ENCODE data around the gene MATN4.
"Not testable (repeated sequence)": the region's sequence is repeated elsewhere in the genome, so short reads cannot be mapped to it uniquely, and the experiment has no call there.

The MATN4 gene

GRCh38 chr20:45308117-45308778 is at the start of gene MATN4:
MATN4 (minus strand) TSS chr20:45308299; CDS start chr20:45305582, 2,717 bp downstream.
- no peak for DNase-seq

GRCh38 chr20:45355209-45356084 is 47.3 kb upstream of the MATN4 start:
- no peak for DNase-seq

- no peak for DNase-seq
Observed at GRCh38 chr20:45354423-45355208, 46.5 kb upstream of the MATN4 start.

GRCh38 chr20:45353746-45354145 is 45.6 kb upstream of the MATN4 start:
- no peak for DNase-seq

GRCh38 chr20:45352729-45353128 is 44.6 kb upstream of the MATN4 start:
- DNase-seq: no peak

DNA sequence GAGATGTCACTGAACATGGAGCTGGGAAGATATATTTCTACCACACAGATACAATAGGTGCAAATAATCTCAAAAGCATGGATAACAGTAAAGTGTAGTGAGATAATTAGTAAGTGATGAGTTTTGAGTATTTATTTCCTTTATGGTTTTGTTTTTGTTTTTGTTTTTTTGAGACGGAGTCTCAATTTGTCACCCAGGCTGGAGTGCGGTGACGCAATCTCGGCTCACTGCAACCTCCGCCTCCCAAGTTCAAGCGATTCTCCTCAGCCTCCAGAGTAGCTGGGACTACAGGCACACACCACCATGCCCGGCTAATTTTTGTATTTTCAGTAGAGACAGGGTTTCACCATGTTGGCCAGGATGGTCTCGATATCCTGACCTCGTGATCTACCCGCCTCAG is 42.7 kb upstream of the MATN4 start:
- not testable (repeated sequence) for DNase-seq

DNA sequence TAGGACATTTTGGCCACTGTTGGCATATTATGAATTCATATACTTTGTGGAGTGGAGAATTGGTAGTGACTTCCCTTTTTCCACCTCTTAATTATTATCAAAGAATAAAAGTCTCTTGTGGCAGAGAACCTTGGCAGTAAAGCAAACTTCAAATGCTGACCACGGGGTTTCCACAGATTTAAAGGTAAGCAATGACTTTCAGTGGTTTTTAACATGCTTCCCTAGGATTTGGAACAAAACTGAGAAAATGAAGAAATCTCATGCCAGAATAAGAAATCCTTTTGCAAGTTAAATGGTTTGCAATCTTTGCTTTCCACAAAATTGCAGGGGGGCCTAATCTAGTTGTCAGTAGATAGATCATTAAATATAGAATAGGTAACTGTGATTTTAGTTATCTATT is 42.1 kb upstream of the MATN4 start:
- DNase-seq: no peak

DNA sequence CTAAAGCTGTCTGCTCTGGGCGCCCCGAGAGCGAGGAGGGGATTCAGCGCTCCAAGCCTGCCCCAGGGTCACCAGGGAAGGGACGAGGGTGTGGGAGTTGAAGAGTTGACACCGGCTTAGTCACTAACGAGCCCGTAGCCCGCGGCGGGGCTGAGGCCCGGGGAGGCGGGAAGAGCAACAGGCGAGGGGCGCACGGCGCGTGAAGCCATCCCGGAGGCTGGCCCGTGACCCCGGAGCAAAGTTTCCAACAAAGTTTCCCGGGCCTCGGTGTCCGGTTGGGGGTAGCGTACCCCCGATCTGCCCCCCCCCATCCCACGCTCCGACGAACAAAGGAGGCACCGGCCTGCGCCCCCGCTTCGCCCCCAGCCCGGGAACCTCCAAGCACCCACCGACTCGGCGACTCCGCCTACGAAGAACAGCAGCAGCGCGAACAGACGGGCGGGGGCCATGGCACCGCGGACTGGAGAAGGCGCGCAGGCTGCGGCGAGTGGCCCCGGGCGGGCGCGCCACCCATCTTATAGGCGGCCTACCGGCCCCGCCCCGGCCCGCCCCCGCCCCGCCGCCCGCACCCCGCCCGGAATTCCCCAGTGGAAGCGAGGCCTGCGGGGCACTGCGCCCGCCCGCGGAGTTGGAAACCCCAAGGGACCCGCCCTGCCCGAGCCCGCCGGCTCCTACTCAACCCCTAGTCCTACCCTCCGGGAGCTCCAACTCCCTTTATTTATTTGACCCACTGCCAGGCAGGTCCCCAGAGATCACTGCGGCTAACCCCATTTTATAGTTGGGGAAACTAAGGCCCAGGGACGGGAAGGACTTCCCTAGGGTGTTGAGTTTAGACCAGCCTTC is 40.1 kb upstream of the MATN4 start, which contains the start of gene SDC4:
SDC4 (minus strand) TSS at position 489 of the 843 bp plus-strand sequence; CDS start at position 449, 40 bp downstream.
- peak; percentile 66 for DNase-seq

DNA sequence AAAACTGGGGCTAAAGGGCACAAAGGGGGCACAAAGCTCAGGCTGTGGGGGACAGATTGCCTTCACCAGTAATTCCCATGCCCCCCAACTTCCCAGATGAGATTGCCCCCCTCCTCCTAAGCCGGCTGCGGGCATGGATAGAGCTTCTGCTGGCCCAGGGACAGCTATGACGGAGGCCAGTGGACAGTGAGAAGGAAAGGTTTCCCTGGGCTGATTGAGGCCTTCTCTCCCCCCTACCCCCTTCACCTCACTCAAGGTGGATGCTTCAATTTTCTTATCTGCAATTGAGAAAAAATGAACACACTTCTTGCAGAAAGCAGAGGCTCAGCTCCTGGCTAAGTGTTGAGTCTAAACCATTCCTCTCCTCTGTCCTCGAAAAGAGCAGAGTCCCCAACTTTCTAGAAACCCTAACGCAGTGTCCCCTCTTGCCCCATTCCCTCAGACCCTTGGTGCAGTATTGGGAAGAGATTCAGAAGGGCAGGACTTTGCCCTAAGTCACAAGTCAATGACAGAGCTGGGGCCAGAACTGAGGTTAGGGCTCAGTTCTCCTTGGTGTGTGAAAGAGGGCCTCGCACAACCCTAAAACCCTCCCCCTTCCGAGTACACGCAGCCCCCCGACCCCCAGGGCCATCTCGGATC is 39.3 kb upstream of the MATN4 start:
- no peak for DNase-seq

- DNase-seq: no peak
Observed at GRCh38 chr20:45346851-45347250, 38.8 kb upstream of the MATN4 start.

DNA sequence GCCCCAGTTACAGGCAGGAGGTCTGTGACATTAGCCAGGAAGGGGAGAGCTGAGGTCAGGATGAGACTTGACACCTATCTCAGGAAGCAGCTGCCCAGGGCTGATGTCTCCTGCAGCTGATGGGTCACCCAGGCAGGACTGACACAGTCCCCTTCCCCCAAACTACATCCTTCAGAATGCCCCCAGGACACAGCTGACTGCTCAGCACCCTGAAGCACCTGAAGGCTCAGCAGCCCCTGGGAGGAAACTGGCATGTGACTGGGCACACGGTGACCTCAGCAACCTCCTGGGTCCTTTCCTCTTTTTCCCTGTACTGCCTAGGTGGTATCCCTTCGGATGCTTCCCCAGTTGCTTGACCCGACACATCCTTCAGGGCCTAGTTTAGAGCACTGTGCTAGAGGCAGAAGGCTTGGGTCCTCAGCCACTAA is 38.2 kb upstream of the MATN4 start:
- no peak for DNase-seq

DNA sequence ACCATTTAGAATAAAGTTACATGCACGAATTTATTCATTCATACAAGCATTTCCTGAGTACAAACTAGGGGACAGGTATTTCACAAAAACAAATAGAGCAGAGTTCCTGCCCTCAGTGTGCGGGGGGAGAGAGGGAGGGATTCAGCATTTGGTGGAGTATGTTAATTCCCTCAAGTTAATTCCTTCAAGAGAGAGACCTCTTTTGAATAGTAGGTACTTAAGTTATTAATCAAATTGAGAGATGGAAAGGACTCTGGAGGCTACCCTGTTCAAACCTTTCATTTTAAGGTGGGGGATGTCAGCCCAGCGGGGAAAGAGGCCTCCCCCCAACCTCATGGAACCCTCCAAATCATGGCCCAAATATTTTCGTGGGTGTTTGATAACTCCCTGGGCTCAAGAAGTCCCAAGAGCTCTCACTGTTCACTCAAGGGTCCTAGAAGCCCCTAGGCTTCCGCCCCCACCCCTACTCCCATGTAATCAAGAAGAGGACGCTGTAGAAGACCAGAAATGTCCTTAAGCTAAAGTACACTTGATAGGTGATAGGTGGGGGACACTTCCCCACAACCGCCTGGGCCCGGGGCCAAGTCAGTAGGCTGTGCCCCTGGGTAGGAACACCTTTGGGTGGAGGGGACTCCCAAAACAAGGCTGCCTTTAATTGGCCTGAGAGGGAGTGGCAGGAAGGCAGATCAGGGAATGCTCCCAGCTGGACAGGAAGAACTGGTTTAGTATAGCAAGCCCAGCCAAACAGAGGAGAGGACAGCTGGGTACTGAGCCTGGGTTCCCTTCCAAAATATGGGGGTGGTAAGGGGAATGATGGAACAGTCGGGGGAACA is 37.2 kb upstream of the MATN4 start:
- no peak for DNase-seq

DNA sequence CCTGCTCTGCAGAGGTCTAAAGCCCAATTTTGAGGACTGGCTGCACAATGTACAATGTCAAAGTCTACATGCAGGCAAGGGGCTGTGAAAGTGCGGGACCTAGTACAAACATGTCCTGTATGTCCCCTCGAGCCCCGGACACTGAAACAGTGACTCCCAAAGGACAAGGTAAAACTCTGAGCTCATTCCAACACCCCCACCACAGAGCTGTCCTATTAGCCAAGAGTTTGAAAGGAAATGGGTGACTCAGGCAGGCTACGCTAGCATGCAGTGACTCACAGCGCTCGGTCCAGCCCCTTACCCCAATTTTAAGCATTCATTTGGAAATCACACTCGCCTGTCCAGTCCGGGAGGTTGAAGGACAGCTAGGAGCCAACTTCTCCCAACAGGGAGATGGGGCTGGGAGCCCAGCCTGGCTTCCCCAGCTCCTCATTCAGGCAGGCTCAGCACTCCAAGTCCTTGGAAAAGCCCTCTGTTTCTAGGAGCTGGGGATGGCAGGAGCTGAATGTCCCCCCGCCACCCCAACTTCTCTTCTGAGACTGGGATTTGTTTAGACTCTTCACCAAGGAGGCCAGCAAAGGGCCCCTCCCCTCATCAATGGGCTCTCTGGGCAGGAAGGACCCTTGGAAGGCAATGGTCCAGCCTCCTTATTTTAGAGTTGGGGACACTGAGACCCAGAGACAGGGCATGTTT is 36.2 kb upstream of the MATN4 start:
- peak; percentile 49 for DNase-seq

DNA sequence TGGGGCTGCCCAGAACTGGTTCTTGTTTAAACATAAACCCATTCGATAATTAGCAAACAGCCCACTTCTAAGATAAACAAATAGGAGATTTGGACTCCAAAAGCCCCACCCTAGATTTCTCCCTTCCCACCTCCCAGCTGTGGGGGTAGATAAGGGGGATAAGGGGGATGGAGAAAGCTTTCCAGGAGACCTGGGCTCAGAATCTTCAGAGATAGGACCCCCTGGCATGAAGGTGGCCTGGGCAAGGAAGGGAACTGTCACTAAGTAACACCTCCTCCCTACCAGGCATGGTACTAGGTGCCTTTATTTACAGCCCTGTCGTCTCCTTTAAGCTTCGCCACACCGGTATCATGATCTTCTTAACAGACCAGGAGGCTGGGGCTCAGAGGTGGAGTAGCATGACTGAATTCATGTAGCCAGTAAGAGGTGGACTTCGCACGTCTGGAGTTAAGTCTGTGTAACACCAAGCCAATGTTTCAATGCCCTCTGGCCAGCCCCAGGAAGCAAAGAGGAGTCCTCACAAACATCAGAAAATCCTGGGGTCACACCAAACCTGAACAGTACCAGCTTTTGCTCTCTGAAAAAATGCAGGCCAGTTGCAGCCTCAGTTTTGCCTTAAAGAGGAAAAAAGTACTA is 35.6 kb upstream of the MATN4 start:
- DNase-seq: no peak

DNA sequence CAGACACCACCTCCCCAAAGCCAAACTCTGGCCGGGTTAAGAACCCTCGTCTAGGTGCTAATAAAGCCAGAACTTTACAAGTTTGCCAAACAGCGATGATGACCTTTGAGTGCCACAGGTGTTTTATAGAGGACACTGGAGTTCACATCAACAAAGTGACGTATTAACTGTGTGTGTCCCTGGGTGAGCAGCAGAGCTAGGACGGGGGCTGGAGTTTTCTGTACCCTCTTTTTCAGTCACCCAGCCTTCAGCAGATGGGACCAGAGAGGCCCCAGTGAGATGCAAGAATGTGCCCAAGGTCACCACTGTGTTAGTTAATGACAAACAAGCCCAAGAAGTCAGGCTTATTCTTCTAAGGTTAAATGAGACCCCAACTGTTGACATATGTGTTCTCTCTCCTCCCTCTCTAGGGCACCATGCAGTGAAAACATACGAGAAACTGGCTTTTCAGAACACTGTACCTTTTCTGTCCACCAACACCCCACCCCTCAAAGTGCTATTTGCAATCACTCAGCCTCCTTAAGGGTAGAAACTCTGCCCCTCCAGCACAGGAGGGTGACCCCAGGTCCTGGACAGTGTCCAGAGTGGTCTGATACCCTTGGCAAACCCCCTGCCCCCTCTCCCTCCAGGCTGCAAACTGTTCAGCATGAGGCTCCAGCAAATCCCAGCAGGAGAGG is 34.9 kb upstream of the MATN4 start:
- no peak for DNase-seq

GRCh38 chr20:45341939-45342854 is 34.1 kb upstream of the MATN4 start:
- no peak for DNase-seq

DNA sequence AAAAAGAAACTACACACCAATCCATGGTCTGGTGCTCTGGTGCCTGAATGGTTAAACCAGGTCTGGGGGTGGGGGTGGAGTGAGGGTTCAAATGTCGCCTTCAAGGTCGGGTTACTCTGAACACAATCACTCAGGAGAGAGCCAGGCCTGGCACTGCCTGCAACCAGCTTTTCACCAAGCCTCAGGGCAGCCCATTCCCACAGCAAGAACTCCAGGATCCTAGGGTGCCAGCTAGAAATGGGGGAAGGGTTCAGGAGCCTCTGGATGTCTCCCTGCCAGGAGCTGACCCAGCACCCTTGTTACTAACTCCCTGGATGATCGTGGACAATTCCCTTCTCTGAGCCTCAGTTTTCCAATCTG is 33.5 kb upstream of the MATN4 start:
- no peak for DNase-seq

- no peak for DNase-seq
Observed at GRCh38 chr20:45340951-45341350, 32.9 kb upstream of the MATN4 start.

All from CD4-positive, alpha-beta T cell treated with Interleukin-15 for 1 hour (primary cell).